K562 (cell line): Measurements from ENCODE around the gene DTNBP1. TPM values are rescaled to one million over a fixed set of nuclear protein-coding genes. Genes with fewer than 3 reads are reported as not detected.

Source experiments
- ADNP ChIP-seq: fragments of 200-800 bp; sonication (Bioruptor generic); IDR thresholded peaks from 2 replicates; pipeline ENCODE4 v1.6.1; 2016; ENCODE audit warnings: missing genetic modification characterization, missing compliant biosample characterization
- ARHGAP35 ChIP-seq: fragments of 450-650 bp; IDR thresholded peaks from 2 replicates; pipeline ENCODE4 v1.6.1; 2018; ENCODE audit not compliant: partially characterized antibody
- CTBP1 ChIP-seq: fragments of 450-650 bp; IDR thresholded peaks from 2 replicates; pipeline ENCODE4 v1.6.1; 2016; ENCODE audit warnings: borderline replicate concordance
- DIDO1 ChIP-seq: fragments of 450-650 bp; IDR thresholded peaks from 2 replicates; pipeline ENCODE4 v1.6.1; 2016; ENCODE audit warnings: low read depth, missing biosample characterization, missing genetic modification characterization
- HES1 ChIP-seq: fragments of 450-650 bp; IDR thresholded peaks from 2 replicates; pipeline ENCODE4 v1.6.1; 2016; ENCODE audit warnings: low read depth, mild to moderate bottlenecking, moderate library complexity
- MAX ChIP-seq: sonication (generic); formaldehyde crosslinking; IDR thresholded peaks from 2 replicates; pipeline ENCODE4 v1.9.0; 2022; ENCODE audit warnings: mild to moderate bottlenecking, missing genetic modification reagents
- SAFB2 ChIP-seq: fragments of 200-400 bp; formaldehyde crosslinking; IDR thresholded peaks from 2 replicates; pipeline ENCODE4 v1.6.1; 2018; ENCODE audit warnings: borderline replicate concordance, low read length, low read depth, moderate library complexity; ENCODE audit not compliant: severe bottlenecking
- SMARCA4 ChIP-seq: fragments of 450-650 bp; IDR thresholded peaks from 2 replicates; pipeline ENCODE4 v1.6.1; 2016
- SRSF1 ChIP-seq: fragments of 200-400 bp; formaldehyde crosslinking; IDR thresholded peaks from 2 replicates; pipeline ENCODE4 v1.6.1; 2017; ENCODE audit warnings: mild to moderate bottlenecking, low read depth, low read length, moderate library complexity
- ZNF143 ChIP-seq: sonication (generic); formaldehyde crosslinking; IDR thresholded peaks from 2 replicates; pipeline ENCODE4 v1.9.0; 2022; ENCODE audit warnings: mild to moderate bottlenecking, missing genetic modification reagents
- ZNF165 ChIP-seq: fragments of 250-450 bp; sonication (Bioruptor Pico); IDR thresholded peaks from 2 replicates; pipeline ENCODE4 v1.4.0; 2020; ENCODE audit warnings: borderline replicate concordance
- ZNF175 ChIP-seq: fragments of 200-800 bp; sonication (Bioruptor generic); IDR thresholded peaks from 2 replicates; pipeline ENCODE4 v1.6.1; 2016; ENCODE audit warnings: low read depth, mild to moderate bottlenecking, missing genetic modification characterization, missing compliant biosample characterization
- ZNF436 ChIP-seq: fragments of 250-450, 450-650 bp; sonication (Bioruptor Pico); formaldehyde crosslinking; IDR thresholded peaks from 2 replicates; pipeline ENCODE4 v1.7.0; 2020; ENCODE audit warnings: mild to moderate bottlenecking
- ZNF644 ChIP-seq: fragments of 200-800 bp; sonication (Bioruptor generic); IDR thresholded peaks from 2 replicates; pipeline ENCODE4 v1.6.1; 2016; ENCODE audit warnings: low read depth, missing genetic modification characterization, missing compliant biosample characterization
- ZNF740 ChIP-seq, 3 experiments: fragments of 200-800 bp in 1 of 3; sonication (Bioruptor generic) in 1 of 3; sonication (generic) in 1 of 3; formaldehyde crosslinking in 1 of 3; IDR thresholded peaks; 2 replicates each; pipeline versions ENCODE4 v1.6.1 to v1.8.0; 2016 to 2022; ENCODE audit warnings: mild to moderate bottlenecking in 2 of 3, missing compliant biosample characterization in 2 of 3, missing genetic modification characterization in 2 of 3, missing genetic modification reagents in 1 of 3
- polyA plus RNA-seq, 8 experiments: library from polyadenylated mRNA; depleted of rRNA in 4 of 8; stranded (reverse) in 5 of 8; unstranded in 3 of 8; fragments of >200 nt; fragmentation: Nextera tagmentation in 2 of 8; fragmentation: Illumina TruSeq in 1 of 8; extraction: Ambion mirVana in 2 of 8; extraction: Trizol in 1 of 8; gene quantifications; 2 replicates each; pipeline versions ENCODE4 v1.2.1 to v1.2.3, GENCODE V29; 2011 to 2014; ENCODE audit warnings: inconsistent platforms in 1 of 8, missing spikeins in 1 of 8
- total RNA-seq, 7 experiments: library from RNA; depleted of rRNA in 6 of 7; stranded (reverse); fragments of >200 nt in 6 of 7; fragmentation: Illumina TruSeq in 2 of 7; extraction: Trizol in 2 of 7; gene quantifications; 2 replicates each; pipeline versions ENCODE4 v1.2.1 to v1.2.3, GENCODE V29; 2011 to 2021; ENCODE audit warnings: low replicate concordance in 1 of 7
- TF ChIP-seq, protein P1 (sequence below), 2 experiments: IDR thresholded peaks; 2 replicates each; pipeline ENCODE4 v1.6.1; 2012; ENCODE audit warnings: improper control_type of control experiment in 2 of 2, low read depth in 2 of 2, low read length in 2 of 2, borderline replicate concordance in 1 of 2
- TF ChIP-seq, protein P2 (sequence below): sonication (generic); formaldehyde crosslinking; IDR thresholded peaks from 2 replicates; pipeline ENCODE4 v1.8.1; 2023; ENCODE audit warnings: missing genetic modification reagents, mild to moderate bottlenecking, borderline replicate concordance

Gene DTNBP1
- total and polyA plus RNA-seq, 9 of the 15 experiments (the other 6 are each of a cell fraction or from before 2014, with no cell fraction given), result 16.7 to 54.5 (median 21.4) TPM

DNA sequence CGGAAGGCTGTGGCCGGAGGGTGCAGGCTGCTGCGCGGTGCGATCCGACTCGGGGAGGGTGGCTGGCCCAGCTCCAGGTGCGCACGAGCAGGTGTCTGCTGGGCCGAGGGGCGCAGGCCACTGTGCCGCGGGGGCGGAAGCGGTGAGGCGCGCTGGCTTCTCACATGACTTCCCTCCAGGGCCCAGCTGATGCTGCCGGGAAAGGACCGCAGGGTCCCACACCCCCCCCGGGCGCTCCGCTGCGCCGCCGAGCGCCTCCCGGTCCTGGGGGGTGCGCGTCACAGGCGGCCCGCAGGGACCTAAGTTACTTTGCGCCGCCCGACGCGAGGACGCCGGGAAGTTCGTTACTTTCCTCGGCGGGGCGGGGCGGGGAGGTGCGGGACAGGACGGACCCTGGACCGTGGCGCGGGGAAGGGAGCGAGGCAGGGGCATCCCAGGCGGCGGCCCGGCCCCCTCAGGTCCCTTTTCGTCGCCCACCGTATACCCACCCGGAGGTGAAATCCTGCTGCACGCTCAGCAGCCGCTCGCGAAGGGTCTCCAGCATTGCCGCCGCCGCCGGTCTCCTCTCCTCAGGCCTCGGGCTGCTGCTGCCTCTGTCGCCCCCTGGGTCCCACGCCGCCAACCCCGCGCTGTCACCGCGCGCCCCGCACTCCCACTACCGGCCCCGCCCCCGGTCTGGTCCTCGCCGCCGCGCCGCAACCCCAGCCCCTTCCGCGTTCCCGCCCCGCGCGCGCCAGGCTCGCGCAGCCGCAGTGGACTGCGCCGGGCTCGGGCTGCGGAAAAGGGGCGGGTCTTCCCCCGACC, at the start of gene DTNBP1 (continued):
- TF ChIP-seq, protein P1, sequence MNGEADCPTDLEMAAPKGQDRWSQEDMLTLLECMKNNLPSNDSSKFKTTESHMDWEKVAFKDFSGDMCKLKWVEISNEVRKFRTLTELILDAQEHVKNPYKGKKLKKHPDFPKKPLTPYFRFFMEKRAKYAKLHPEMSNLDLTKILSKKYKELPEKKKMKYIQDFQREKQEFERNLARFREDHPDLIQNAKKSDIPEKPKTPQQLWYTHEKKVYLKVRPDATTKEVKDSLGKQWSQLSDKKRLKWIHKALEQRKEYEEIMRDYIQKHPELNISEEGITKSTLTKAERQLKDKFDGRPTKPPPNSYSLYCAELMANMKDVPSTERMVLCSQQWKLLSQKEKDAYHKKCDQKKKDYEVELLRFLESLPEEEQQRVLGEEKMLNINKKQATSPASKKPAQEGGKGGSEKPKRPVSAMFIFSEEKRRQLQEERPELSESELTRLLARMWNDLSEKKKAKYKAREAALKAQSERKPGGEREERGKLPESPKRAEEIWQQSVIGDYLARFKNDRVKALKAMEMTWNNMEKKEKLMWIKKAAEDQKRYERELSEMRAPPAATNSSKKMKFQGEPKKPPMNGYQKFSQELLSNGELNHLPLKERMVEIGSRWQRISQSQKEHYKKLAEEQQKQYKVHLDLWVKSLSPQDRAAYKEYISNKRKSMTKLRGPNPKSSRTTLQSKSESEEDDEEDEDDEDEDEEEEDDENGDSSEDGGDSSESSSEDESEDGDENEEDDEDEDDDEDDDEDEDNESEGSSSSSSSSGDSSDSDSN (IDR thresholded peaks at IDR 0.05; ENCODE audit: borderline replicate concordance in 1 of 2, low read depth in 2 of 2, low read length in 2 of 2), result peak; percentile 7 to 67; a peak in 2 of 4 replicates
- TF ChIP-seq, protein P2, sequence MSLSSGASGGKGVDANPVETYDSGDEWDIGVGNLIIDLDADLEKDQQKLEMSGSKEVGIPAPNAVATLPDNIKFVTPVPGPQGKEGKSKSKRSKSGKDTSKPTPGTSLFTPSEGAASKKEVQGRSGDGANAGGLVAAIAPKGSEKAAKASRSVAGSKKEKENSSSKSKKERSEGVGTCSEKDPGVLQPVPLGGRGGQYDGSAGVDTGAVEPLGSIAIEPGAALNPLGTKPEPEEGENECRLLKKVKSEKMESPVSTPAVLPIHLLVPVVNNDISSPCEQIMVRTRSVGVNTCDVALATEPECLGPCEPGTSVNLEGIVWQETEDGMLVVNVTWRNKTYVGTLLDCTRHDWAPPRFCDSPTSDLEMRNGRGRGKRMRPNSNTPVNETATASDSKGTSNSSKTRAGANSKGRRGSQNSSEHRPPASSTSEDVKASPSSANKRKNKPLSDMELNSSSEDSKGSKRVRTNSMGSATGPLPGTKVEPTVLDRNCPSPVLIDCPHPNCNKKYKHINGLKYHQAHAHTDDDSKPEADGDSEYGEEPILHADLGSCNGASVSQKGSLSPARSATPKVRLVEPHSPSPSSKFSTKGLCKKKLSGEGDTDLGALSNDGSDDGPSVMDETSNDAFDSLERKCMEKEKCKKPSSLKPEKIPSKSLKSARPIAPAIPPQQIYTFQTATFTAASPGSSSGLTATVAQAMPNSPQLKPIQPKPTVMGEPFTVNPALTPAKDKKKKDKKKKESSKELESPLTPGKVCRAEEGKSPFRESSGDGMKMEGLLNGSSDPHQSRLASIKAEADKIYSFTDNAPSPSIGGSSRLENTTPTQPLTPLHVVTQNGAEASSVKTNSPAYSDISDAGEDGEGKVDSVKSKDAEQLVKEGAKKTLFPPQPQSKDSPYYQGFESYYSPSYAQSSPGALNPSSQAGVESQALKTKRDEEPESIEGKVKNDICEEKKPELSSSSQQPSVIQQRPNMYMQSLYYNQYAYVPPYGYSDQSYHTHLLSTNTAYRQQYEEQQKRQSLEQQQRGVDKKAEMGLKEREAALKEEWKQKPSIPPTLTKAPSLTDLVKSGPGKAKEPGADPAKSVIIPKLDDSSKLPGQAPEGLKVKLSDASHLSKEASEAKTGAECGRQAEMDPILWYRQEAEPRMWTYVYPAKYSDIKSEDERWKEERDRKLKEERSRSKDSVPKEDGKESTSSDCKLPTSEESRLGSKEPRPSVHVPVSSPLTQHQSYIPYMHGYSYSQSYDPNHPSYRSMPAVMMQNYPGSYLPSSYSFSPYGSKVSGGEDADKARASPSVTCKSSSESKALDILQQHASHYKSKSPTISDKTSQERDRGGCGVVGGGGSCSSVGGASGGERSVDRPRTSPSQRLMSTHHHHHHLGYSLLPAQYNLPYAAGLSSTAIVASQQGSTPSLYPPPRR (CRISPR knock-in tag), result no peak
- TF ChIP-seq ZNF644 (tag), result no peak
- 0 out of 2 replicates have a peak, but pooled peaks have one; percentile 48 for TF ChIP-seq SRSF1
- no peak for TF ChIP-seq SAFB2
- TF ChIP-seq HES1, result no peak
- TF ChIP-seq ARHGAP35, result no peak
- peak; percentile 57; the same call in 1 of the 2 replicates for TF ChIP-seq ZNF143
- TF ChIP-seq ZNF740 (CRISPR knock-in tag; IDR thresholded peaks at IDR 0.05), result peak; percentile 97
- peak in 1 of 2 experiments; percentile 92; a peak in 2 of 4 replicates for TF ChIP-seq ZNF740 (tag; IDR thresholded peaks at IDR 0.05)
- TF ChIP-seq DIDO1 (tag), result no peak
- TF ChIP-seq SMARCA4, result peak; percentile 20; the same call in 1 of the 2 replicates
- no peak for TF ChIP-seq ADNP (tag)
- TF ChIP-seq ZNF175 (CRISPR knock-in tag), result no peak
- no peak for TF ChIP-seq ZNF165 (CRISPR knock-in tag)
- TF ChIP-seq MAX, result peak; percentile 63; the same call in 1 of the 2 replicates
- no peak for TF ChIP-seq ZNF436 (CRISPR knock-in tag)
- peak; percentile 90 for TF ChIP-seq CTBP1
- TF ChIP-seq, all 486 proteins: peak for 127
